GM21825 (cell line): ENCODE measurements around the gene MYL11.

Experiments
- ATAC-seq: cut with Tn5 transposase; IDR thresholded peaks from one replicate; pipeline ENCODE4 v1.9.1; 2021; ENCODE audit warnings: mild to moderate bottlenecking, moderate library complexity; ENCODE audit not compliant: unreplicated experiment

MYL11 gene

DNA sequence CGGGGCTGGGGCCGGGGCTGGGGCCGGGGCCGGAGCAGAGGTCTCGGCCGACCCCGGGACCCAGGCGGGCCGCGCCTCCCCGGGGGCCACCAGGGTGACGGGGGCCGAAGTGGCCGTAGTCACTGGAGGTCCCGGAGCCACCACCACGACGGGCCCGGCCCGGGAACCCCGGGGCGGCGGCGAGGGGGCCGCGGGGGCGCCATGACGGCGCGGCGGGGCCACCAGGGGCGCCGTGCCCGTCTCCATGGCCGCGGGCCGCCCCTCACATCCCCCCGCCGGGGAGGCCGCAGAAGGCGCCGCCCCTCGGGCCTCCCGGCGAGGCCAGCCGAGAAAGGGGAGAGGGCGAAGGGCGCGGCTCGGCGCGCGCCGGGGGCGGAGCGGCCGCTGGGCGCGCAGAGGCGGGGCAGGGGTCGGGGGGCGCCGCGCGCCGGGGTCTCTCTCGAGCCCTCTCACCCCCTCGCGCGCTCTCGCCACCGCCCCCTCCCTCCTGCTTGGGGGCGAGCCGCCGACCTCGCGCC lies 4.6 kb upstream of the MYL11 start:
- ATAC-seq: no peak

- peak; percentile 69 for ATAC-seq
Measured at GRCh38 chr16:30370456-30371247, 4.0 kb upstream of the MYL11 start, which contains the start of gene TBC1D10B. Gene TBC1D10B, minus strand, starts transcription at chr16:30370494. Its CDS starts 311 bp downstream, at chr16:30370183.

DNA sequence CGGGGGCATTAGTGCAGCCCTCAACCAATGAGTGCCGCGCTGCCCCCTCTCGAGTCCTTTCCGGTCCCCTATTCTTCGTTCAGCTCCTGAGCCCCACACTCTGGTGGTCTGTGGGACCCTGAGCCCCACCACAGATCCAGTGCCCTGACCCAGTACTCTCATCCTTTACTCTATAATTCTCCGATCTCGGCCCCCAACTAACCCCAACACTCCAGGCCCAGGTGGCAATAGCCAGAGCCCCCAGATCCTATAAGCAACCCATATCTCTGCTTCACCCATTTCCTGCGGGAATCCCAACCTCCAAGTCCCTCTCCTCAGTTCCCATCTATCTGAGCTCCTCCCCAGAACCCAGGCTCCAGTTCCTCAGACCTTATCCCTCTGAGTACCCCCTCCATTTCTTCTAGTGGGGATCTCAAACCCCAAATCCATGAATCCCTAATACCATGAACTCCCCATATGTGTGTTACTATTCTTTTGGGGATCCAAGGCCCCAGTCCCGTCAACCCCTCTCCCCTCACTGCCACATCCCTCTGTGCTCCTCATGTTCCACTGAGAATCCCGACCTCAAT lies 3.3 kb upstream of the MYL11 start:
- no peak for ATAC-seq

DNA sequence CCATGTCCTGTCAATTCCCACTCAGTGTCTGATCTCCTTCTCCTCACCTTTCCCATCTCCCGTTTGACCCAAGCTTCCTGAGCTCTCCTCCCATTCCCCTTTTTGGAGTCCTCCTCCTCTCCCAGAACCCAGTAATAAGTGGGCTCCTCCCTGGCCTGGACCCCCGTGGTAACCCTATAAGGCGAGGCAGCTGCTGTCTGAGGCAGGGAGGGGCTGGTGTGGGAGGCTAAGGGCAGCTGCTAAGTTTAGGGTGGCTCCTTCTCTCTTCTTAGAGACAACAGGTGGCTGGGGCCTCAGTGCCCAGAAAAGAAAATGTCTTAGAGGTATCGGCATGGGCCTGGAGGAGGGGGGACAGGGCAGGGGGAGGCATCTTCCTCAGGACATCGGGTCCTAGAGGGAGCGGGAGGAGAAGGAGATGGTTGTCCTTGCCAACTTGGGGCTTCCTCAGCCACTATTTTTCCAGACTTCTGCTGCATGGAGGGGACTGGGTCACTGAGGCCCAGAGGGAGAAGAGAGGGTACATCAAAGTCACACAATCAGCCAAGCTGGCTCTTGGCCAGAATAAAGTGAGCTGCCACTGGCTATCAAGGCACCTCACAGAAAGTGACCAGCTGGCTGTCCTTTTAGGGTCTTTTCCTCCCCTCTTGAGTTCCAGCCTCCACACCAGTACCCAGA lies 2.4 kb upstream of the MYL11 start:
- no peak for ATAC-seq

DNA sequence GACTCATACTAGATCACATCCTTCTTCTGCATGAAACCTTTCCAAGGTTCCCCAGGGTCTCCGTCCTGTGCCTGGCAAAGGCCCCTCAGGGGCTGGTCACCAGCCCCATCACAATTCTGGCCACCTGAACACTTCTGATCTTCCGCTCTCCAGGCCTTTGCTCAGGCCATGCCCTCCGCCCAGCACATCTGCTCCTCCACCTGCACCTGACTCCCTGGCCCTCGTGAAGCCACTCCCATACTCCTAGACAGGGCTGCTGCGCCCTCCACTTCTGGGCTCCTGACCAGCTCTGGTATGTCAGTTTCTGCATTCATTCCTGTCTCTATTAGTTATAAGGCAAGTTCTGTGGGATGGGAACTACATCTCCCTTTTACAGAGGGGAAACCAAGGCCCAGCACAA lies 1.9 kb upstream of the MYL11 start:
- ATAC-seq: no peak

- no peak for ATAC-seq
Measured at GRCh38 chr16:30375864-30376263, 1.3 kb downstream of the MYL11 start.

DNA sequence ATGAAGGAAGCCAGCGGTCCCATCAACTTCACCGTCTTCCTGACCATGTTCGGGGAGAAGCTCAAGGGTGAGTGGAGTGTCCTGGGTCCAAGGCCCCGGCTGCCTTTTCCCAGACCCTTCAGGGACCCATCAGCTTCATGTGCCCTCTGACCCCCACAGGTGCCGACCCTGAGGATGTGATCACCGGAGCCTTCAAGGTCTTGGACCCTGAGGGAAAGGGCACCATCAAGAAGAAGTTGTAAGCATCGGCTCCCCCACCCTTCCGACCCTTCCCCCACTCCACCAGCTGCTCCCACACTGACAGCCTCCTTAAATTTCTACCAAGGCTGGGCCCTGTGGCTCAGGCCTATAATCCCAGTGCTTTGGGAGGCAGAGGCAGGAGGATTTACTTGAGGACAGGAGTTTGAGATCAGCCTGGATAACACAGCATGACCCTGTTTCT lies 1.9 kb downstream of the MYL11 start:
- ATAC-seq: no peak

DNA sequence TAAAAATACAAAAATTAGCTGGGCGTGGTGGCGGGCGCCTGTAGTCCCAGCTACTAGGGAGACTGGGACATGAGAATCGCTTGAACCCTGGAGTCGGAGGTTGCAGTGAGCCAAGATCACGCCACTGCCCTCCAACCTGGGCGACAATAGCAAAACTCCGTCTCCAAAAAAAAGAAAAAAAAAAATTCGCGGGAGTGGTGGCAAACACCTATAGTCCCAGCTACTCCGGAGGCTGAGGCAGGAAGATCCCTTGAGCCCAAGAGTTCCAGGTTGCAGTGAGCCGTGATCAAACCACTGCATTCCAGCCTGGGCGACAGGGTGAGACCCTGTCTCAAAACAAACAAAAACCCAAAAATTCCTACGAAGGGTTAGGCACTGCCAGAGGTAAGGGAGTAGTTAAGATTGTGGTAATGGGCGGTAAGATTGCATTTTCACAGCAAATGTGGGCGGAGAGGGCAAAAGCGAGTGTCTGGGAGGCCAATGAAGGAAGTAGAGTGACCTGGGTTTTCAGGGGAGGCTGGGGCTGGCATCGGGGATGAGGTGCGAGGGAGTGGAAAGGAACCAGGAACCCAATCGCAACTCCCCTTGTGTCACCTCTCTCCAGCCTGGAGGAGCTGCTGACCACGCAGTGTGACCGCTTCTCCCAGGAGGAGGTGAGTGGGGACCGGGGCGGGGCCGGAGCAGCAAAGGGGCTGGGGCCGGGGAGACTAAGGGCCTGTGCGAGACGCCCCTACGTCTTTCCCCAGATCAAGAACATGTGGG lies 2.6 kb downstream of the MYL11 start:
- no peak for ATAC-seq

GRCh38 chr16:30377812-30378235 lies 3.2 kb downstream of the MYL11 start:
- peak; percentile 21 for ATAC-seq

- peak; percentile 84 for ATAC-seq
Measured at GRCh38 chr16:30378236-30379157, 3.9 kb downstream of the MYL11 start.

- no peak for ATAC-seq
Measured at GRCh38 chr16:30379158-30379783, 4.7 kb downstream of the MYL11 start.

- ATAC-seq: no peak
Measured at GRCh38 chr16:30380072-30380802, 5.6 kb downstream of the MYL11 start.

- no peak for ATAC-seq
Measured at GRCh38 chr16:30380803-30381208, 6.2 kb downstream of the MYL11 start.

GRCh38 chr16:30381291-30382041 lies 6.9 kb downstream of the MYL11 start:
- no peak for ATAC-seq

DNA sequence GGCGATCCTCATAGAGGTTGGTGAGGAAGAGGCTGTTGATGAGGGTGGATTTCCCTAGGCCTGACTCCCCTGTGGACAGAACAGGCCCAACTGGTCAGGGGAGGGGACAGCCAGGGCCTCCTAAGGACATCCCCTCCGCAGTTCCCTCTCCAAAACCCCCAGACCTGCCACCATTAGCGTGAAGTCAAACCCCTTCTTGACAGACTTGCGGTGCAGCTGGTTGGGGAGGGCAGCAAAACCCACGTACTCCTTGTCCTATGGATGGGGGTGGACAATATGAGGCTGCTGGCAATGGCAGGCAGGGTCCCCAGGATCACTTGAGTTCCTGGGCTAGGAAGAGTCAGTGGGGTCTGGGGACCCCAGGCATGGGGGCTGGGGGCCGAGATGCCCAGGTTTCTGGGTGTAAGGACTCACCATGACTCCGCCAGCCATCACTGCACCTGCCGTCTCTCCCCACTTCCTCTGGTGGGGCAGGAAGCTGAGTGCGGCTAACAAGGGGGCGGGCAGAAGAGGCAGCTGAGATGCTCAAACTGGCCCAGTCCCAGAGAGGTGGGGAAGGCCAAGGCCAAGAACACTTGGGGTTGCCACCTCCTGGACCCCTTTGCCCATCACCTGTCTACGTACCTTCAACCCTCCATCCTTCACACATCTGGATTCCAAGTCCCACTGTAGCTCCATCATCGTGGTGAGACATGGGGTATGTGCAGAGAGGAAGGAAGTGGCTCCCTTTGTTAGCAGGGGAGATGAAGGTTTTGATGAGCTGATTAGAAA lies 7.7 kb downstream of the MYL11 start, which contains the start of gene SEPTIN1:
Gene SEPTIN1, minus strand, starts transcription at position 451 of the 771 bp plus-strand sequence. Its CDS starts 19 bp downstream, at position 432.
- ATAC-seq: no peak

DNA sequence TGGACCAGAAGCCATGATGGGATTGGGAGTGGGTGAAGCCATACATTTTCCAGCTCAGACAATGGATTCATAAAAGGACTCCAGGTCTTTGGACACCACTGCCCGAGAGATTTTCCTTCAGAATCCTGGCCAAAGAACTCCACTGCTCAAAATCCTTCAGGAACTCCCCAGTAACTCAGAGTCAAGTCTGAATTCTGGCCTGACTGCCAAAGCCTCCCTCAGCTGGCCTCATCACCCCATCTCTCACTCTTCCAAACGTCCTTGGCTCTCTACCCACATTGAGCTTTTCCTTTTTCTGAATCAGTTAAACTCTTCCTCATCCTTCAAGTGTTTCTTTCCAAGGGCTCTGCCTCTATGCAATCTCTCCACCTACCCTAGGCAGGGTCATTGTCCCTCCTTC lies 8.9 kb downstream of the MYL11 start:
- ATAC-seq: no peak

- no peak for ATAC-seq
Measured at GRCh38 chr16:30394592-30395154, 20.1 kb downstream of the MYL11 start.
